ENCODE data around the gene MORN4.
"Not testable (repeated sequence)": the region's sequence is repeated elsewhere in the genome, so short reads cannot be mapped to it uniquely, and the experiment has no call there.

Gene MORN4

GRCh38 chr10:97576487-97576886 lies 56.8 kb downstream of the MORN4 start:
- not testable (repeated sequence) for DNase-seq (ENCODE audit: extremely low spot score, insufficient read length, low read depth); FAIRE-seq

- FAIRE-seq: no peak
Observed at GRCh38 chr10:97575127-97575668, 58.1 kb downstream of the MORN4 start.

GRCh38 chr10:97574374-97575126 lies 58.8 kb downstream of the MORN4 start:
- FAIRE-seq (no peak), DNase-seq (ENCODE audit: extremely low spot score, insufficient read length, low read depth) (no peak)

More at GRCh38 chr10:97575127-97575668, 58.1 kb downstream of the MORN4 start:
- DNase-seq (ENCODE audit: extremely low spot score, insufficient read length, low read depth): no peak

GRCh38 chr10:97573672-97574071 lies 59.6 kb downstream of the MORN4 start:
- DNase-seq (ENCODE audit: extremely low spot score, insufficient read length, low read depth) (no peak), FAIRE-seq (no peak)

GRCh38 chr10:97573021-97573420 lies 60.3 kb downstream of the MORN4 start:
- FAIRE-seq (no peak), DNase-seq (ENCODE audit: extremely low spot score, insufficient read length, low read depth) (no peak)

- DNase-seq (ENCODE audit: extremely low spot score, insufficient read length, low read depth) (peak; percentile 71), FAIRE-seq (peak; percentile 90)
Observed at GRCh38 chr10:97572214-97572989, 60.9 kb downstream of the MORN4 start, which contains the start of gene ANKRD2. TSS of gene ANKRD2 (plus strand) at chr10:97572779. CDS start at chr10:97572789, 10 bp downstream.

GRCh38 chr10:97571622-97572021 lies 61.7 kb downstream of the MORN4 start:
- DNase-seq (ENCODE audit: extremely low spot score, insufficient read length, low read depth) (no peak), FAIRE-seq (no peak)

- FAIRE-seq: no peak
- no peak for DNase-seq (ENCODE audit: extremely low spot score, insufficient read length, low read depth)
Observed at GRCh38 chr10:97570789-97571471, 62.4 kb downstream of the MORN4 start.

GRCh38 chr10:97570146-97570788 lies 63.0 kb downstream of the MORN4 start:
- DNase-seq (ENCODE audit: extremely low spot score, insufficient read length, low read depth): no peak
- FAIRE-seq: no peak

GRCh38 chr10:97567891-97568290 lies 65.4 kb downstream of the MORN4 start:
- DNase-seq (ENCODE audit: extremely low spot score, insufficient read length, low read depth): no peak
- FAIRE-seq: no peak

GRCh38 chr10:97566336-97566996 lies 66.8 kb downstream of the MORN4 start:
- no peak for DNase-seq (ENCODE audit: extremely low spot score, insufficient read length, low read depth)
- FAIRE-seq: no peak

GRCh38 chr10:97564776-97565175 lies 68.5 kb downstream of the MORN4 start:
- DNase-seq (ENCODE audit: extremely low spot score, insufficient read length, low read depth) (no peak), FAIRE-seq (no peak)

Measured in GM18507 (cell line).